ENCODE data around the gene DCLK2.

- TF ChIP-seq, protein P1, sequence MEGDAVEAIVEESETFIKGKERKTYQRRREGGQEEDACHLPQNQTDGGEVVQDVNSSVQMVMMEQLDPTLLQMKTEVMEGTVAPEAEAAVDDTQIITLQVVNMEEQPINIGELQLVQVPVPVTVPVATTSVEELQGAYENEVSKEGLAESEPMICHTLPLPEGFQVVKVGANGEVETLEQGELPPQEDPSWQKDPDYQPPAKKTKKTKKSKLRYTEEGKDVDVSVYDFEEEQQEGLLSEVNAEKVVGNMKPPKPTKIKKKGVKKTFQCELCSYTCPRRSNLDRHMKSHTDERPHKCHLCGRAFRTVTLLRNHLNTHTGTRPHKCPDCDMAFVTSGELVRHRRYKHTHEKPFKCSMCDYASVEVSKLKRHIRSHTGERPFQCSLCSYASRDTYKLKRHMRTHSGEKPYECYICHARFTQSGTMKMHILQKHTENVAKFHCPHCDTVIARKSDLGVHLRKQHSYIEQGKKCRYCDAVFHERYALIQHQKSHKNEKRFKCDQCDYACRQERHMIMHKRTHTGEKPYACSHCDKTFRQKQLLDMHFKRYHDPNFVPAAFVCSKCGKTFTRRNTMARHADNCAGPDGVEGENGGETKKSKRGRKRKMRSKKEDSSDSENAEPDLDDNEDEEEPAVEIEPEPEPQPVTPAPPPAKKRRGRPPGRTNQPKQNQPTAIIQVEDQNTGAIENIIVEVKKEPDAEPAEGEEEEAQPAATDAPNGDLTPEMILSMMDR (IDR thresholded peaks at IDR 0.05; ENCODE audit: low read depth, low read length) = no peak
- TF ChIP-seq POLR2A (IDR thresholded peaks at IDR 0.05; ENCODE audit: extremely low read depth, insufficient read length) = no peak
These were observed 67.1 kb downstream of the DCLK2 start for GRCh38 chr4:150145090-150145945.
